Esophagus squamous epithelium (tissue), 5 donors: ENCODE measurements around the gene SF3B3. TPM values are rescaled to one million over a fixed set of nuclear protein-coding genes. Genes with fewer than 3 reads are reported as not detected.

ENCODE experiments used
- DNase-seq: peaks from one replicate; lab custom pipeline; 2025; lab: John Stamatoyannopoulos, UW
- H3K27ac ChIP-seq, 4 donors: fragments of 200-600 bp; sonication (generic); one replicate each; pipeline ENCODE4 v1.5.1; 2016 to 2019; ENCODE audit warnings: mild to moderate bottlenecking in 1 of 4
- H3K27me3 ChIP-seq, 4 donors: fragments of 200-600 bp; sonication (generic); 1 replicate in 3 of 4; 2 replicates in 1 of 4; pipeline versions ENCODE4 v1.5.1 to v1.6.0; 2017 to 2021; ENCODE audit warnings: antibody characterized with exemption in 1 of 4
- H3K36me3 ChIP-seq, 3 donors: fragments of 200-600 bp; sonication (generic); one replicate each; pipeline ENCODE4 v1.5.1; 2016 to 2019
- H3K4me1 ChIP-seq, 3 donors: fragments of 200-600 bp; sonication (generic); one replicate each; pipeline ENCODE4 v1.5.1; 2017 to 2019
- H3K4me3 ChIP-seq, 4 donors: fragments of 200-600 bp; sonication (generic); 1 replicate in 3 of 4; 2 replicates in 1 of 4; pipeline ENCODE4 v1.5.1; 2016 to 2019; ENCODE audit warnings: mild to moderate bottlenecking in 2 of 4, moderate library complexity in 1 of 4
- H3K9me3 ChIP-seq, 3 donors: fragments of 200-600 bp; sonication (generic); one replicate each; pipeline ENCODE4 v1.5.1; 2016 to 2019
- CTCF ChIP-seq, 6 experiments: fragments of 450-650 bp in 4 of 6; fragments of 200-600 bp in 2 of 6; sonication (generic) in 2 of 6; IDR thresholded peaks; one replicate each; pipeline ENCODE4 v1.5.1; 2016 to 2019; ENCODE audit warnings: antibody characterized with exemption in 6 of 6, mild to moderate bottlenecking in 4 of 6, moderate library complexity in 4 of 6
- POLR2A ChIP-seq, 4 donors: fragments of 450-650 bp; IDR thresholded peaks; one replicate each; pipeline ENCODE4 v1.6.1; 2017; ENCODE audit warnings: antibody characterized with exemption in 4 of 4, mild to moderate bottlenecking in 4 of 4, moderate library complexity in 3 of 4
- WGBS, 2 donors: methylation state at CpG; one replicate each; pipeline ENCODE4 v1.1.5; 2018; 5-methylcytosine and 5-hydroxymethylcytosine counted together
- intact Hi-C: fragments of 100-400 bp; cut with DNase I; formaldehyde crosslinking; loops from one replicate; pipeline ENCODE4 v1.15.0; 2022
- total RNA-seq, 4 donors: library from RNA; depleted of rRNA; stranded (reverse); fragments of >200 nt; gene quantifications; one replicate each; pipeline ENCODE4 v1.1.0, GENCODE V29; 2016
- donor health status: DM: yes; HTN: yes; CAD: no.

SF3B3 gene
- total RNA-seq, 4 donors from 2014 or later, result 77.9 to 145 (median 134) TPM

- intact Hi-C loops, result no loop called here
- H3K27me3 ChIP-seq, result no peaks in the 10 kb centered on the region
- TF ChIP-seq CTCF (IDR thresholded peaks at IDR 0.05) (no peak), POLR2A (IDR thresholded peaks at IDR 0.05) (no peak)
- no peak for DNase-seq
- peaks cover 20 to 84% (median 55%) of the 10 kb centered on the region in 3 donors for H3K4me1 ChIP-seq
- H3K9me3 ChIP-seq, result no peaks in the 10 kb centered on the region
- 100% methylated on average over 1 of the region's 4 CpGs; no CpG with 5 or more reads in 1 of the 2 donors for WGBS, 2 donors
- no peaks in the 10 kb centered on the region for H3K36me3 ChIP-seq
- no peak overlapping the region for H3K4me3 ChIP-seq
- H3K27ac ChIP-seq, result peak overlapping the region; percentile 77 to 91 (median 87)
These were observed 68.0 kb downstream of the SF3B3 start for GRCh38 chr16:70591615-70592014.

DNA sequence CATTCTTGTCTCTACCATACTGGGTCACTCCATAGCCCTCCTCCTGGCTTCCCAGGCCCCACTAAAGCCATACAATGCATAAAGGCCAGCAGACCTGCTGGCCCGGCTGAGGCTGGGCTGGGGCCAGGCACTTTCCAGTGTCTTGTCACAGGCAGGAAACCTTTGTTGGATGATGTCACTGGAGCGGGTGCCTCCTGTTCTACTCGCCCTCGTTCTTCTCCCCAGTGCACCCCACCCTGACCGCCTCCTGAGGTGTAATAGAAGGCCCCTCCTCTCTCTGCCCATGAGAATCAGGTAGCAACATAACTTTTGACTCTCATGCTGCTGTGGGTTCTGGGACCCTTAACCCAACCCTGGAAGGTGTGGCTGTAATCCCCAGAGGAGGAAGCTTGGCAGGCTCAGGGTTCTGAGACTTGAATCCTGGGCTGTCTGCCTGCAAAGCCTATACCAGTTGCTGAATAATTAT, 68.5 kb downstream of the SF3B3 start:
- peaks cover 20 to 85% (median 55%) of the 10 kb centered on the region in 3 donors for H3K4me1 ChIP-seq
- WGBS, 2 donors, result 30 to 31% methylated on average over 2 to 4 of the region's 5 CpGs
- intact Hi-C loops, result no loop called here

DNA sequence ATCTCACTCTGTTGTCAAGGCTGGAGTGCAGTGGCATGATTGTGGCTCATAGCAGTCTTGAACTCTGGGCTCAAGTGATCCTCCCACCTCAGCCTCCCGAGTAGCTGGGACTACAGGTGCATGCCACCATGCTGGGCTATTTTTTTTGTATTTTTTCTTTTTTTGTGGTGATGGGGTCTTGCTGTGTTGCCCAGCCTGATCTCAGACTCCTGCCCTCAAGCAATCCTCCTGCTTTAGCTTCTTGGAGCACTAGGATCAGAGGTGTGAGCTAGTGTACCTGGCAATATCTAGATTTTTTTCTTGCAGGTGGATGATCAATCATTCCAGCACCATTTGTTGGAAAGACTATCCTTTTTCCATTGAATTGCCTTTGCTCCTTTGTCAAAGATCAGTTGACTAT, 69.9 kb downstream of the SF3B3 start:
- no peak for TF ChIP-seq POLR2A (IDR thresholded peaks at IDR 0.05)
- no peak for TF ChIP-seq CTCF (IDR thresholded peaks at IDR 0.05)
- Histone ChIP-seq H3K4me1 (peaks cover 20 to 84% (median 47%) of the 10 kb centered on the region in 3 donors), H3K27me3 (no peaks in the 10 kb centered on the region), H3K4me3 (no peak overlapping the region), H3K9me3 (no peaks in the 10 kb centered on the region), H3K36me3 (no peaks in the 10 kb centered on the region), H3K27ac (peak overlapping the region in 3 of 4 donors; percentile 2 to 91 (median 56))
- DNase-seq, result no peak
- 88 to 94% methylated on average over 1 of the region's 1 CpG for WGBS, 2 donors
- intact Hi-C loops, result no loop called here

More for the DNA sequence above, 68.5 kb downstream of the SF3B3 start:
- TF ChIP-seq CTCF (IDR thresholded peaks at IDR 0.05), result no peak
- TF ChIP-seq POLR2A (IDR thresholded peaks at IDR 0.05), result no peak
- Histone ChIP-seq H3K36me3 (no peaks in the 10 kb centered on the region), H3K9me3 (no peaks in the 10 kb centered on the region), H3K4me3 (no peak overlapping the region), H3K27ac (peak overlapping the region; percentile 77 to 91 (median 87)), H3K27me3 (no peaks in the 10 kb centered on the region)
- DNase-seq, result no peak

DNA sequence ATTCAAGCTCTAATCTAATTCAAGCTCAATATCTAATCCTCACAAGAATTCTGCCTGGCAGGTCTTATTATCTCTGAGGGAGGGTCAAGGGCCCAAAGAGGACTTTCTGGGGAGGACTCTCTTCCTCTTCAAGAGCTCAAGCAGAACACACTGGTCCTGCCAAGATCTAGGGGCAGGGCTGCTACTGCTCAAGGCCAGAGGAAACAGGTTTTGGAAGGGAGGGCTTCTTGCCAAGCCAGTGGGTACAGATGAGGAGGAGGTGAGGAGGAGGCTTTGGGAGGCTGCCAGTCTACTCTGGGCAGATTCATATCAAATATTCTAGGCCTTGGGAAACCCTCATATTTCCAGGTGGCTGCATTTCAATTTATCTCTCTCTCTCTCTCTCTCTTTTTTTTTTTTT, 71.0 kb downstream of the SF3B3 start:
- peak overlapping the region; percentile 5 to 91 (median 46) for H3K27ac ChIP-seq
- DNase-seq, result no peak
- peaks cover 20 to 75% (median 40%) of the 10 kb centered on the region in 3 donors for H3K4me1 ChIP-seq
- H3K9me3 ChIP-seq, result no peaks in the 10 kb centered on the region
- intact Hi-C loops, result no loop called here
- peaks cover 0 to under 1% (median 0%) of the 10 kb centered on the region in 3 donors for H3K36me3 ChIP-seq
- no peaks in the 10 kb centered on the region for H3K27me3 ChIP-seq
- TF ChIP-seq POLR2A (IDR thresholded peaks at IDR 0.05) (no peak), CTCF (IDR thresholded peaks at IDR 0.05) (no peak)
- H3K4me3 ChIP-seq, result no peak overlapping the region

DNA sequence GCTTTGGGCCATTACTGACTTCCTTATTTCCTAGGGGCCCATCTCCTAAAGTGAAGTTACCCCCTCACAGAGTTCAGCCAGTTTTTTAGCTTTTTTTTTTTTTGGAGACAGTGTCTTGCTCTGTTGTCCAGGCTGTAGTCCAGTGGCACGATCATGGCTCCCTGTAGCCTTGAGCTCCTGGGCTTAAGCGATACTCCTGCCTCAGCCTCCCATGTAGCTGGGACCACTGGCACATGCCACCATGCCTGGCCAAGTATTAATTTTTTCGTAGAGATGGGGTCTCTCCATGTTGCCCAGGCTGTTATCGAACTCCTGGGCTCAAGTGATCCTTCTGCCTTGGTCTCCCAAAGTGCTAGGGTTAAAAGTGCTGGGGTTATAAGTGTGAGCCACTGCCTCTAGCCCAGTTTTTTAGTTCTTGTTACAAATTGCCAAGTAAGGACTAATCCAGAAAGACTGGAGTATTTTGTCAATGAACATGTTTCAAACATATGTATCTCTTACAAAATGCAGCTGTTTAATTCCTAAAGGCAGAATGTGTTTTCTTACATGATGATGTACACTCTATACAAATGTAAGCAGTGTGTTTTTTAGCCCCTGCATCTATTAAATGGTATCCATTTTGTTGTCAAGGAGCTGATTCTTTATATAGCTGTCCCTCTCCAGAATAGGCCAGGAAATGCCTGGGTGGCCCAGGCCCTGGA, 73.7 kb downstream of the SF3B3 start:
- no peak for DNase-seq
- 88 to 93% methylated on average over 4 of the region's 4 CpGs for WGBS, 2 donors
- Histone ChIP-seq H3K27ac (no peak overlapping the region), H3K4me3 (no peak overlapping the region), H3K36me3 (peaks cover 0 to 9% (median 0%) of the 10 kb centered on the region in 3 donors), H3K27me3 (no peaks in the 10 kb centered on the region), H3K4me1 (peaks cover under 1 to 57% (median 13%) of the 10 kb centered on the region in 3 donors), H3K9me3 (no peaks in the 10 kb centered on the region)
- intact Hi-C loops, result no loop called here
- no peak for TF ChIP-seq POLR2A (IDR thresholded peaks at IDR 0.05)
- no peak for TF ChIP-seq CTCF (IDR thresholded peaks at IDR 0.05)
